Activated B cell treated with CpG ODN at 0.5 μM for 24 hours (primary cell): ENCODE measurements around the gene LNX2. TPM values are rescaled to one million over a fixed set of nuclear protein-coding genes. Genes with fewer than 3 reads are reported as not detected.

Experiments
- ATAC-seq: fragments of 200-7000 bp; cut with Tn5 transposase; one replicate; pipeline ENCODE4 v1.10.0; 2021; ENCODE audit warnings: low read depth, mild to moderate bottlenecking, moderate library complexity
- CTCF ChIA-PET: fragments of 350-600 bp; sonication (Branson Sonifier 250); formaldehyde crosslinking; loops from one replicate; lab custom pipeline; 2021; ENCODE audit warnings: antibody characterized with exemption; lab: Charles Lee
- POLR2A ChIA-PET: fragments of 350-600 bp; sonication (Branson Sonifier 250); formaldehyde crosslinking; loops from one replicate; lab custom pipeline; 2021; ENCODE audit warnings: antibody characterized with exemption; lab: Charles Lee
- DNase-seq: peaks from one replicate; pipeline ENCODE4 v3.0.0; 2022
- H3K27ac Mint-ChIP-seq: one replicate; pipeline ENCODE4 v1.8.0; 2020; ENCODE audit warnings: mixed read lengths
- H3K27me3 Mint-ChIP-seq: one replicate; pipeline ENCODE4 v1.8.0; 2021; ENCODE audit warnings: mixed read lengths
- H3K36me3 Mint-ChIP-seq: one replicate; pipeline ENCODE4 v1.8.0; 2021; ENCODE audit warnings: low read depth, mixed read lengths
- H3K4me1 Mint-ChIP-seq: one replicate; pipeline ENCODE4 v1.8.0; 2021; ENCODE audit warnings: mixed read lengths
- H3K4me3 Mint-ChIP-seq: one replicate; pipeline ENCODE4 v1.8.0; 2020; ENCODE audit warnings: mild to moderate bottlenecking, mixed read lengths
- H3K9me3 Mint-ChIP-seq: one replicate; pipeline ENCODE4 v1.8.0; 2020; ENCODE audit warnings: mixed read lengths
- intact Hi-C: fragments of 100-400 bp; cut with micrococcal nuclease; formaldehyde crosslinking; loops from one replicate; pipeline ENCODE4 v1.15.1; 2024
- total RNA-seq: library from RNA; stranded (reverse); gene quantifications from 2 replicates; pipeline ENCODE4 v1.2.3, GENCODE V29; 2022
- TF ChIP-seq, protein P1 (sequence below): fragments of 200-600 bp; IDR thresholded peaks from one replicate; pipeline ENCODE4 v1.8.0; 2022; ENCODE audit warnings: antibody characterized with exemption, mild to moderate bottlenecking

Gene LNX2
- total RNA-seq, 1 donor from 2014 or later = 7.1 TPM

DNA sequence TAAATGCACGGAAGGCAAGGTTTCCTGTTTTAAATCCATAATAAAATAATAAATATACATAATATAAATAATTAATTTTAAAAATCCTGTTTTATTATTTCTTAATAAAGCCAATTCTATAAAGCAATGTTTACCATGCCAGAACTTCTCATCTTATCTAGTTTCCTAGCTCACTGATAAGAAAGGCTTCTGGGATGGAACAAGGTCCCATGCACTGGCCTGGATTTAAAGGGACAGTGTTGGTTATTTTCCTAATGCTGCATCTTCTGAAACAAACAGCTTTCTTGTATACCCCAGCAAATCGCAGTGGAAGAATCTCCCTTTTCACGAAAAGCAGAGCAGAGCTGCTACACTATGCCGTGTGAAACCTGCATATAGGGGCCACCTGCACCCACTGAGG lies 68.8 kb downstream of the LNX2 start:
- H3K4me3 Mint-ChIP-seq = no peak overlapping the region
- no peak for ATAC-seq
- CTCF ChIA-PET = no interaction called here
- no peaks in the 10 kb centered on the region for H3K27me3 Mint-ChIP-seq
- TF ChIP-seq, protein P1, sequence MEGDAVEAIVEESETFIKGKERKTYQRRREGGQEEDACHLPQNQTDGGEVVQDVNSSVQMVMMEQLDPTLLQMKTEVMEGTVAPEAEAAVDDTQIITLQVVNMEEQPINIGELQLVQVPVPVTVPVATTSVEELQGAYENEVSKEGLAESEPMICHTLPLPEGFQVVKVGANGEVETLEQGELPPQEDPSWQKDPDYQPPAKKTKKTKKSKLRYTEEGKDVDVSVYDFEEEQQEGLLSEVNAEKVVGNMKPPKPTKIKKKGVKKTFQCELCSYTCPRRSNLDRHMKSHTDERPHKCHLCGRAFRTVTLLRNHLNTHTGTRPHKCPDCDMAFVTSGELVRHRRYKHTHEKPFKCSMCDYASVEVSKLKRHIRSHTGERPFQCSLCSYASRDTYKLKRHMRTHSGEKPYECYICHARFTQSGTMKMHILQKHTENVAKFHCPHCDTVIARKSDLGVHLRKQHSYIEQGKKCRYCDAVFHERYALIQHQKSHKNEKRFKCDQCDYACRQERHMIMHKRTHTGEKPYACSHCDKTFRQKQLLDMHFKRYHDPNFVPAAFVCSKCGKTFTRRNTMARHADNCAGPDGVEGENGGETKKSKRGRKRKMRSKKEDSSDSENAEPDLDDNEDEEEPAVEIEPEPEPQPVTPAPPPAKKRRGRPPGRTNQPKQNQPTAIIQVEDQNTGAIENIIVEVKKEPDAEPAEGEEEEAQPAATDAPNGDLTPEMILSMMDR = no peak
- peaks cover 79% of the 10 kb centered on the region for H3K36me3 Mint-ChIP-seq
- H3K4me1 Mint-ChIP-seq = peaks cover 2% of the 10 kb centered on the region
- H3K27ac Mint-ChIP-seq = no peak overlapping the region
- intact Hi-C loops = no loop called here
- POLR2A ChIA-PET = no interaction called here
- no peaks in the 10 kb centered on the region for H3K9me3 Mint-ChIP-seq
- DNase-seq = no peak

DNA sequence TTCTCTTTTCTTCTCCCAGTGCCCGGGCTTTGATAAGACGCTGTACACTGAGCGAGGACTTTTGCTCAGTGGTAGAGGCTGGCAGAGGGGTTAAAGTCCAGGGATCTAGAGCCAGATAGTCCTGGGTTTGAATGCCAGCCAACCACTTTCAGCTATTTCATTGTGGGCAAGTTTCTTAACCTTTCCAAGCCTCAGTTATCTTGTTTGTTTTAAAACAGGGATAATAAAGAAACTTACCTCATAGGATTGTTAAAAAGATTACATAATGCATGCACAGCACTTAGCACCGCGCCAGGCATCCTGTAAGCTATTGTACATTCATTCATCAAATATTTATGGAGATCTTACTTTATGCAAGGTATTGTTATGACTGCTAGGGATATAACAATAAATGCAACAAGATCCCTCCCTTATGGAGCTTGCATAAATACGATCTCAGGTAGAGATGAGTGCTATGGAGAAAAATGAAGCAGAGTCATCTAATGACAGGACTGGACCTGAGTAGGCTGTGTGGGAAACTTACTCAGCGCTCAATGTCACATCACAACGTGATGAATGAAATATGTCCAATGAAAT lies 70.8 kb downstream of the LNX2 start:
- H3K4me3 Mint-ChIP-seq = no peak overlapping the region
- TF ChIP-seq, protein P1 = no peak
- H3K4me1 Mint-ChIP-seq = peaks cover 2% of the 10 kb centered on the region
- ChIA-PET CTCF (interaction anchor here (0.9 kb wide), 1 partner anchor 277 kb away, joined by 5 read pairs; no protein-coding TSS in a partner anchor), POLR2A (no interaction called here)
- no peak overlapping the region for H3K27ac Mint-ChIP-seq
- intact Hi-C loops = loop anchor here (5.0 kb wide), 1 partner anchor 142 kb away; no protein-coding TSS in a partner anchor
- ATAC-seq = no peak
- DNase-seq = no peak
- H3K36me3 Mint-ChIP-seq = peaks cover 74% of the 10 kb centered on the region
- no peaks in the 10 kb centered on the region for H3K9me3 Mint-ChIP-seq
- no peaks in the 10 kb centered on the region for H3K27me3 Mint-ChIP-seq

DNA sequence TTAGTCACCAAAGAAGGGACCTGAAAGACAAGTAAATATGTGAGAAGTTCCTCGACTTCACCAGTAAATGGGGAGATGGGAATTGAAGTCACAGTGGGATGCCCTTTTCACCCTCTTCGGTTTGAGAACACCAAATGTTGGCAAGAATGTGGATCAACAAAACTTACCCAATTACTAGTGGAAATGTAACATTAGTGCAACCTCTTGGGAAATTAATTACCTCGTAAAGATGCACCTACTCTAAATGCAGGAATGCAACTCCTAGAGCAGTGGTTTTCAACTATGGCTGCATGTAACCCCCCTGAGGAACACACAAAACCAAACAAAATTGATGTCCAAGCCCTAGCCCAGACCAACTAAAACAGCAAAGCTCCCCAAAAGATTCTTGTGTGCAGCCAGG lies 78.1 kb downstream of the LNX2 start:
- Mint-ChIP-seq H3K4me1 (no peaks in the 10 kb centered on the region), H3K36me3 (peaks cover 15% of the 10 kb centered on the region), H3K27ac (no peak overlapping the region), H3K4me3 (no peak overlapping the region), H3K9me3 (no peaks in the 10 kb centered on the region), H3K27me3 (no peaks in the 10 kb centered on the region)
- TF ChIP-seq, protein P1 = no peak
- CTCF ChIA-PET = interaction anchor here (1.5 kb wide), 1 partner anchor 284 kb away, joined by 5 read pairs; no protein-coding TSS in a partner anchor
- ATAC-seq (no peak), DNase-seq (no peak)
- POLR2A ChIA-PET = no interaction called here
- intact Hi-C loops = no loop called here

DNA sequence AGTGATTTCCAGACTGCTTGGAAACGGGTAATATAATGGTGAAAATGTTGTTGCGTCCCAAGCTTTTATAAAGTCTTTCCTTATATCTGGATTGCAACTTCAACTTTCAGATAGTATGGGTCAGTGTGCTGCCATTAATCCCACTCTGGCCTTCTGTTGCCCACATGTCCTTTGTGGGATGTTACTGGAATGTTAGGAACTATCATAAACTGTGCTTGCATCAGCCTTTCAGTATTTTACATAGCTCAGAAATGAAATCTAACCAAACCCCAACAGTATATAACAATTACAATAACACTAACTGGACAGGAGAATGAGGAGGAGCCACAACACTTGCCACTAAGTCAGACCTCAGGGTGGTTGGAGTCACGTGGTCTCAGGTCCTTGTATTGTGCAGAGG lies 78.9 kb downstream of the LNX2 start:
- ATAC-seq (no peak), DNase-seq (no peak)
- no peaks in the 10 kb centered on the region for H3K4me1 Mint-ChIP-seq
- no peaks in the 10 kb centered on the region for H3K27me3 Mint-ChIP-seq
- TF ChIP-seq, protein P1 = no peak
- H3K27ac Mint-ChIP-seq = no peak overlapping the region
- peaks cover 12% of the 10 kb centered on the region for H3K36me3 Mint-ChIP-seq
- ChIA-PET CTCF (no interaction called here), POLR2A (no interaction called here)
- intact Hi-C loops = no loop called here
- H3K9me3 Mint-ChIP-seq = no peaks in the 10 kb centered on the region
- no peak overlapping the region for H3K4me3 Mint-ChIP-seq

DNA sequence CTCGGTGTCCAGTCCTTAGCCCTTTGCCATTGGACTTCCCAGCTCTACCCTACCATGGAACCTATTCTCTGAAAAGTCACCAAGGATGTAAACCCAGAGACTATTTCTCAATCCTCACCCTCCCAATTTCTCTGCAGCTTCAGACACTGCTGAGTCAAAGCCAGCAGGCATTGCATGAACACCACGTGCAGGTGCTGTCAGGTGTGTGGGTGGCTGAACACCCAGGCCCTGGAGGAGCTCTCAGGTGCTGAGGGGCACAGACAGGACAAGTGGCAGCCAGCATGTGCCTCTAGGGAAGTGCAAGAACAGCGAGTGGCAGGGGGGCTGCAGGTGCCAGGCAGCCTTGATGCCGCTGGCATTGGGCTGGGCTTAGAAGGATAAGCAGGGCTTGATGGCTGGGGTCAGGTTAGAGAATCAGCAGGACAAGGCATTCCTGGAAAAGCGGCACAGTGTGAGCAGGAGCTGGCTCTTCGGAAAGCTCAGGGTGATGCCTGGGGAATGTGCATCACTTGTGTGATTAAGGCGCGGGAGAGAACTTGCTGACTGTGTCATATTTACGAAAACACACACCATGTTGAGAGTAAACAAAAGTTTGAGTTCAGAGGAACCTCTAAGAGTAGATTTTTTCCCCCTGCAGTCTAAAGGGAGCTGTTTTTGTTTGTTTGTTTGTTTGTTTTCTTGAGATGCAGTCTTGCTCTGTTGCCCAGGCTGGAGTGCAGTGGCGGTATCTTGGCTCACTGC lies 83.8 kb downstream of the LNX2 start:
- intact Hi-C loops = no loop called here
- Mint-ChIP-seq H3K4me1 (peaks cover 11% of the 10 kb centered on the region), H3K27me3 (no peaks in the 10 kb centered on the region), H3K27ac (no peak overlapping the region), H3K4me3 (no peak overlapping the region), H3K36me3 (no peaks in the 10 kb centered on the region), H3K9me3 (no peaks in the 10 kb centered on the region)
- POLR2A ChIA-PET = no interaction called here
- CTCF ChIA-PET = no interaction called here
- DNase-seq = no peak
- no peak for ATAC-seq
- TF ChIP-seq, protein P1 = no peak
